Panc1 (cell line): ENCODE data around the gene SVIL.

ENCODE experiments used
- CTCF ChIP-seq: fragments of 450-650 bp; IDR thresholded peaks from 2 replicates; pipeline ENCODE4 v1.5.1; 2017; ENCODE audit warnings: mild to moderate bottlenecking
- TCF7L2 ChIP-seq: IDR thresholded peaks from 2 replicates; pipeline ENCODE4 v1.6.1; 2011; ENCODE audit warnings: mild to moderate bottlenecking, low read depth, low read length, inconsistent platforms

DNA sequence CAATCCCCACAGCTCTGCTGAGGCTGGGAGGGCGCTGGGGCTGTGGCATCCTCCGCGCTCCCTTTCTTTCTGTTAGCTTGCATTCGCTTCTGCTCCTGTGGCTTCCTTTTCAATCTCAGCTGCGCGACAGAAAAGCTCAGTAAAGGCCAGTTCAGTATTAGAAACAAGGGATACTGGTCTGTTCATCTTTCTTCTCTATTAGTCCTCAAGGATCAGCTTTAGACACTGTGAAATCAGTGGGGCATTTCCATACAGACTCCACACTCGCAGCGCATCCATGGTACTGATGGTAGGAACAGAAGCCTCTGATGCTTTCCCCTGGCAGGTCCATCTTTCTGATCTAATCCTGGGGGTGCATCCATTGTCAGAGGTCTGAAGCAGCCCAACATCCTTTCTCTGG is 182.2 kb downstream of the SVIL start:
- no peak for TF ChIP-seq CTCF
- no peak for TF ChIP-seq TCF7L2
